GDM1 (cell line): Measurements from ENCODE around the gene LNX2.

ENCODE experiments used
- DNase-seq: peaks from one replicate; lab custom pipeline; 2025; lab: John Stamatoyannopoulos, UW

Gene LNX2

DNA sequence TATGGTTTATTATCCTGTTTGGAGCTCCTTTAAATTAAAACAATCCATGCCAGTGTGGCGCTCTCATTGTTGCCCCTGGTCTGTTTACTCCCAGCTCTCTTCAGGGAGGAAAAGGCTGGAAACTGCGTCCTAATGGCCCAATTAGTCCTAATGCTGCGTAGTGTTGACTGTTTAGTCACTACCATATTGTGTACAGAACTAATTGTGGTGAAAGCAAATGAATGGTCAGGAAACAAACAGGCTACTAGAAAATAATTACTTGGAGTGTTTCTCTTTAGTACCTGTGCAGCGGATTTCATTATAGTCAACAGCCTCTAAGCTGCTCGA is 115.5 kb downstream of the LNX2 start:
- DNase-seq, result no peak

DNA sequence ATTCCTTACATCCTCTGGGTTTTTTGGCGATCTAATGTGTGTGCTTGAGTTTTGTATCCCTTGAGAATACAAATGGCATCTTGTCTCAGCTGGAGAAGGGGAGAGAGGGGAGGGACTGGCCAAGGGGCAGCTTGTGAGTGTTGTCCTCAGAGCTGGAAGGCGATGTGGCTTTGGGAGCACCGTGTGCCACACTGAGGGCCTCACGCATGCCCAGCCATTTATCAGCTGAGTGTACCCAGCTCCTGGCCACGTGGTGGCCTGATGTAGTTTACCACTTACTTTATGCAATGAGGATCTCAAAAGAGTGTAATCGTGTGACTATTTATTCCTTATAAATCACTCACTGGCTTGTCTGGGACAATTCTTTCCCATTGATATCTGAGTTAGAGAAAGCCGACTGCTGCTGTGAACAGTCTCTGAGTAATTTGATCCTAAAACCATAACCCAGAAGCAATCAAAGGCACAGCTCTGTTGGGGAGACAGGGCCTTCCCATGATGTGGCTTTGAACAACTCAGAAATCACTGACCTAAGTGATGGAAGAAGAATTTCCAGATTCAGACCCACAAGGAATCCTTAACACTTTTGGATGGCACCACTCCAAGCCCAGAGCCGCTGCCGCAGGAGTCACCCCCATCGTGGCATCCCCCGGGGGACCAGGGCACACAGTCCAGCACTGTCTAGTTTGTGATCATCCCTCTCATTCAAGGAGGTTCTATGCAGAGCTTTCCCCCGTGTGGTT is 116.0 kb downstream of the LNX2 start:
- DNase-seq, result no peak

DNA sequence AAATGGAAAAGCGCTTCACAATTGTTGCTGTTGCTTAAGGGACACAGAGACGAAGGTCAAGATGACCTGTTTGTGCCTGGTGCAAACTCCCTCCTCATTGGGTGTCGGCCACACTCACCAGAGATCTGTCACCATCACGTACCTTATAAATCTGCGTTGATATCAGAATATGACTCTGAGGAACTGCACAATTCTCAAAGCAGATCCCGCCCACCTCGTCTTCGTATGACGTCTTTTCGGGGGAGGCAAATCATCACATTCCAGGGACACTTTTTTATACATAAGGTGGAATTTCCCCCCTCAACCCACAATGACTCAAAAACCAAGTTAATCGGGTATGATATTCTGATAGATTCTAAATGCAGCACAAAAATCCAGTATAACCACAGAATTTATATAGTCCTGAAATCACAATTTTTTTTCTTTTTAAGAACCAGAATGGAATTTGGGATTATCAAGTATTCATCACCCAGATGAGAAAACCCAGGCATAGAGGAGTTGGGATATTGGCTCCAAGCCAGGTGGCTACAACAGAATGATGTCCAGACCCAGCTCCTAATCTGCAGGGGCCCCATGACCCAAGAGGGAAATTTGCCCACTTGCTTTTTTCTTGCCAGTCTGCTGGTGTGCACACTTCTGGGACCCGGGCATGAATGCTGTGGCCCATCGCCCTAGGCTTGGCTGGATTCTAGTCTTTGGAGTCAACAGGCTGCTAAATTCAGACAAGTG is 119.4 kb downstream of the LNX2 start:
- DNase-seq, result no peak

DNA sequence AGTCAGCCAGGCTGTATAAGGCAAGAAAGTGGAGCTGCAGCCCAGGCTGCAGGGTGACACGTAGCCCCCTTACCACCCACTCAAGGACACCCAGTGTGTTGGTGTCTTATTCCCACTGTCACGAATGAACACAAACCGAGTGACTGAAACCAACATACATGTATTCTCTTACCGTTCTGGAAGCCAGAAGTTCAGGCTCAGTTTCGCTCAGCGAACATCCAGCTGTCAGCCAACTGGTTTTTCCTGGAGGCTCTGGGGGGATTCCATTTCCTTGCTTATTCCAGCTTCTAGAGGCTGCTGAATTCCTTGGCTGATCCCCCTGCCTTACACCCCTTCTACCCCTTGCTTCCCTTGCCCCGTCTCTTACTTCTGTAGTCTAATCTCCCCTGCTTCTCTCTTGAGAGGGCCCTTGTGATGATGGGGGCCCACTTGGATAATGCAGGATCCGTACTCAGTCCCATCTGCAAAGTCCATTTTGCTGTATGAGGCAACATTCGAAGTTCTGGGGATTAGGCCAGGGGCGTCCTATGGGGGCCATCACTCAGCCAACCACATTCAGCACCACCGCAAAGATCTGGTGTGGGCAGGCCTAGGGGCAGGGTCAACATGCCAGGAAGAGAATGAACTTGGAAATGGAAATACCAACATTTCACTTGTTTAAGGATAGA is 122.6 kb downstream of the LNX2 start:
- no peak for DNase-seq

DNA sequence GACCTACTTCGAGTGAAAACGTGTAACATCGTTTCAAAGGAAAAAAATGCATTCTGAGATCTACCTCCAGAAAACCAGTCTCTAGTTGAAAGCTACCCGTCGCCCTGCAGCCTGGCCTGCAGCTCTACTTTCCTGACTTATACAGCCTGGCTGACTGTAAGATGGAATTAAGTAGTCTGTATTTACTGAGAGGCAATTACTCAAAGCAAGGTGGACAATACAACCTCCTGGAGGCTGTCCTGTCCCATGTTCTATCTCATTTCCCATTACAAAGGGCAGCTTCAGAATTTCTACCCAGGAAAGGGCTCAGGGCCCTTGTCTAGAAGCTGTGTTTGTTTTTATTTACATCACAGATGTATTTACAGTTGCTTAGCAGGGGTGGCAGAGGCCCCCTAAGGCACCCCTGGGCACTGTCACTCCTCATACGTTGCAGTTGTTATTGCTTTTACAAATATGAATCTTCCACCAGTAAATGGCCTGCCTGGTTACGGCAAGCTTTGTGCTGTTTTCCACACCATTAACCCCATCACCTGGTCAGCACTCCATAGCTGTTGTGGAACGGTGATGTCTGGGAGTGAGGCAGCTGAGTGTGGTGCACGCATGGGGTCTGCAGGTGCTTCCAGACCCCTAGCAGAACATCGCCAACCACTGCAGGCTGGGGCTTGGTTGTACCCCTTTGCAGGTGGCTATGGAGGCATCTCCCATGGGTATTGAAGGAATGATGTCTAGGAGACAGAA is 123.6 kb downstream of the LNX2 start:
- no peak for DNase-seq

DNA sequence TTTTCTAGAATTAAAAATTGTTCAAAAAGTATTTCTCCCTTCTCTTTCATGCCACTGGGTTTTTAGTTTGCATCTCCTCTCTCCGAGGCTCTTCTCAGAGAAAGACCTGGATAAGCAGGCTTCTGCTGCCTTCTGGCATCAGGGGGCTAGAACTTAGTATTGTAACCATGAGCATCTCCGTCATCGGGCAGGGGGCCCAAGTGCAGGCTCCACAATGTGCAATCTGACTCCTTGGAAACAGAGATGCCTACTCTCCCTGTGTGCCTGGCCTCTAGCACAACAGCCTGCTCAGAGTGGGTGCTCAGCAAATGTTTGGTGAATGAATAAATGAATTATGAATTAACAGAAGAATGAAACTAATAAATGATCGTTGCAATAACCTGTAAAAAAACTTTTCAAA is 124.3 kb downstream of the LNX2 start:
- DNase-seq, result no peak
